Karpas-422 (cell line): ENCODE measurements around the gene SLC13A5. TPM values are rescaled to one million over a fixed set of nuclear protein-coding genes. Genes with fewer than 3 reads are reported as not detected.
"Not testable (repeated sequence)": the region's sequence is repeated elsewhere in the genome, so short reads cannot be mapped to it uniquely, and the experiment has no call there.

Experiments
- DNase-seq: peaks from one replicate; pipeline ENCODE4 v3.0.0-alpha.2; 2015
- H2AFZ ChIP-seq: fragments of 200-600 bp; sonication (generic); 2 replicates; pipeline ENCODE4 v1.6.1; 2014; ENCODE audit warnings: antibody characterized with exemption, low read length, mixed read lengths
- H3K27ac ChIP-seq: fragments of 200-600 bp; sonication (generic); 2 replicates; pipeline ENCODE4 v1.5.1; 2014; ENCODE audit warnings: mild to moderate bottlenecking, low read length, moderate library complexity
- H3K27me3 ChIP-seq: fragments of 200-600 bp; sonication (generic); 2 replicates; pipeline ENCODE4 v1.6.1; 2014; ENCODE audit warnings: low read length, mixed read lengths
- H3K36me3 ChIP-seq: fragments of 200-600 bp; sonication (generic); 2 replicates; pipeline ENCODE4 v1.6.1; 2014; ENCODE audit warnings: low read length, mixed read lengths; ENCODE audit not compliant: insufficient read depth
- H3K4me1 ChIP-seq: fragments of 200-600 bp; sonication (generic); 2 replicates; pipeline ENCODE4 v1.6.1; 2014; ENCODE audit warnings: mild to moderate bottlenecking, low read length, mixed read lengths
- H3K4me2 ChIP-seq: fragments of 200-600 bp; sonication (generic); 2 replicates; pipeline ENCODE4 v1.6.1; 2014; ENCODE audit warnings: low read length, low read depth, mild to moderate bottlenecking; ENCODE audit not compliant: poor library complexity, severe bottlenecking
- H3K4me3 ChIP-seq: fragments of 200-600 bp; sonication (generic); 2 replicates; pipeline ENCODE4 v1.5.1; 2014; ENCODE audit warnings: mild to moderate bottlenecking, antibody characterized with exemption, low read length, mixed read lengths
- H3K79me2 ChIP-seq: fragments of 200-600 bp; sonication (generic); 2 replicates; pipeline ENCODE4 v1.6.1; 2014; ENCODE audit warnings: mild to moderate bottlenecking, low read length, mixed read lengths
- H3K9ac ChIP-seq: fragments of 200-600 bp; sonication (generic); 2 replicates; pipeline ENCODE4 v1.6.0; 2014; ENCODE audit warnings: low read length
- H3K9me2 ChIP-seq: fragments of 200-600 bp; sonication (generic), shearing (Covaris generic); replicated peaks from 2 replicates; pipeline ENCODE4 v1.6.0; 2014; ENCODE audit warnings: mild to moderate bottlenecking, low read length, moderate library complexity; ENCODE audit not compliant: insufficient read depth
- H3K9me3 ChIP-seq: fragments of 300-700, 200-600 bp; sonication (generic); 2 replicates; pipeline ENCODE4 v1.6.1; 2014; ENCODE audit warnings: low read length, mixed read lengths
- H4K20me1 ChIP-seq: fragments of 200-600 bp; sonication (generic); 2 replicates; pipeline ENCODE4 v1.6.1; 2014; ENCODE audit warnings: mild to moderate bottlenecking, antibody characterized with exemption, low read length, low read depth; ENCODE audit not compliant: insufficient read depth
- total RNA-seq: library from RNA; depleted of rRNA; stranded (reverse); fragments of >200 nt; shearing (Covaris generic); gene quantifications from 2 replicates; pipeline ENCODE4 v1.2.3, GENCODE V29; 2014; ENCODE audit warnings: low replicate concordance

SLC13A5 gene
- total RNA-seq, 1 experiment from 2014 or later, result not detected

- H3K27ac ChIP-seq, result no peak overlapping the region
- no peaks in the 10 kb centered on the region for H3K79me2 ChIP-seq
- no peak for DNase-seq
- H3K9me2 ChIP-seq, result no peaks in the 10 kb centered on the region
- H3K36me3 ChIP-seq, result no peaks in the 10 kb centered on the region
- no peaks in the 10 kb centered on the region for H3K9me3 ChIP-seq
- no peak overlapping the region for H3K4me3 ChIP-seq
- no peak overlapping the region for H3K9ac ChIP-seq
- no peaks in the 10 kb centered on the region for H4K20me1 ChIP-seq
- H3K4me2 ChIP-seq, result no peak overlapping the region
- peaks cover 3% of the 10 kb centered on the region; the same call in 1 of the 2 replicates for H3K4me1 ChIP-seq
- no peaks in the 10 kb centered on the region for H3K27me3 ChIP-seq
- H2AFZ ChIP-seq, result no peak overlapping the region
Observed at GRCh38 chr17:6752068-6752909, 39.1 kb upstream of the SLC13A5 start.

DNA sequence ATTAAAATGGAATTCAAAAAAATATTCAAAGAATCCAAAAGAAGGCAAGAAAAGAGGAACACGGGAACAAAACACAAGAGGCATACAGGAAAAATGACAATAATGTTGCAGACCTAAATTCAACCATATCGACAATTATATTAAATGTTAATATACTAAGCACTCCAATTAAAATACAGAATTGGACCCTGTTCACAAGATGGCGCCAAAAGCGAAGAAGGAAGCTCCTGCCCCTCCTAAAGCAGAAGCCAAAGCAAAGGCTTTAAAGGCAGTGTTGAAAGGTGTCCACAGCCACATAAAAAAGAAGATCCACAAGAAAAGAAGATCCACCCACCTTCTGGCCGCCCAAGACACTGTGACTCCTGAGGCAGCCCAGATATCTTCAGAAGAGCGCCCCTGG is 36.4 kb upstream of the SLC13A5 start:
- H3K27me3 ChIP-seq, result no peaks in the 10 kb centered on the region
- DNase-seq, result peak; percentile 46
- H3K36me3 ChIP-seq, result no peaks in the 10 kb centered on the region
- H3K4me1 ChIP-seq, result no peaks in the 10 kb centered on the region
- no peak overlapping the region for H3K4me3 ChIP-seq
- H4K20me1 ChIP-seq, result no peaks in the 10 kb centered on the region
- H2AFZ ChIP-seq, result no peak overlapping the region
- H3K4me2 ChIP-seq, result no peak overlapping the region
- H3K79me2 ChIP-seq, result no peaks in the 10 kb centered on the region
- H3K9me3 ChIP-seq, result no peaks in the 10 kb centered on the region
- H3K9me2 ChIP-seq, result no peaks in the 10 kb centered on the region
- H3K27ac ChIP-seq, result no peak overlapping the region
- H3K9ac ChIP-seq, result no peak overlapping the region

DNA sequence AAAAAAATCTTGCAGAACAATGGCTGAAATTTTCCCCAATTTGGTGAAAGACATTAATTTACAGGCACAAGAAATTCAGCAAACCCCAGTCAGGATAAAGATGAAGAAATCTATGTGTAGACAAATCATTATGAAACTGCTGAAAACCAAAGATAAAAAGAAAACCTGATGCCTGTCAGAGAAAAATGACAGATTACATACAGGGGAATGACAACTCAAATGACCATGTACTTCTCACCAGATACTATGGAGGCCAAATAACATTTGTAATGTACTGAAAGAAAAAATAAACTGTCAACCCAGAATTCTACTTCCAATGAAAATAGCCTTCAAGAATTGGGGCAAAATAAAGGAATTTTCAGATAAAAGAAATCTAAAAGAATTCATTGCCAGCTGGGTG is 35.4 kb upstream of the SLC13A5 start:
- Histone ChIP-seq H3K4me1 (no peaks in the 10 kb centered on the region), H3K9ac (no peak overlapping the region), H3K9me3 (no peaks in the 10 kb centered on the region), H3K27ac (no peak overlapping the region), H4K20me1 (no peaks in the 10 kb centered on the region), H2AFZ (no peak overlapping the region), H3K9me2 (no peaks in the 10 kb centered on the region), H3K4me2 (no peak overlapping the region), H3K36me3 (no peaks in the 10 kb centered on the region), H3K4me3 (no peak overlapping the region), H3K27me3 (no peaks in the 10 kb centered on the region), H3K79me2 (no peaks in the 10 kb centered on the region)
- DNase-seq, result no peak

- not testable (repeated sequence) for H3K79me2 ChIP-seq, H3K9ac ChIP-seq, H3K9me2 ChIP-seq, H3K4me2 ChIP-seq, H4K20me1 ChIP-seq, H3K4me1 ChIP-seq, H3K27me3 ChIP-seq, H3K9me3 ChIP-seq, H2AFZ ChIP-seq, H3K4me3 ChIP-seq, H3K36me3 ChIP-seq, H3K27ac ChIP-seq, DNase-seq
Observed at GRCh38 chr17:6746665-6747064, 33.5 kb upstream of the SLC13A5 start.

DNA sequence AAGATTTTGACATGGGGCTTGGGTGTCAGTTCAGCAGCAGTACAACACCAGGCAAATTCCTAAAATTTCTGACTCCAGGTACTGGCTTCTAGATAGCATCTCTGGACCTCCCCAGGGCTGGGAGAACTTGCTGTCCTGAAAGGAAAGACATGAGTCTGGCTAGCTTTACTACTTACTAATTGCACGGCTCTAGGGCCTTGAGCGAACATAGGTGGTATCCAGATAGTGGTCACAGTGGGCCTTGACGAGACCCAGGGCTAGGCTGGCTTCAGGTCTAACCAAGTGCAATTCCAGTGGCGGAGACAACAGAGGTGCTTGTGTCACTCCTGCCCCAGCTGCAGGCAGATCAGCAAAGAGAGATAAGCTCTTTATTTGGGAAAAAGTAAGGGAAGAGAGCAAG is 16.4 kb upstream of the SLC13A5 start:
- H4K20me1 ChIP-seq, result no peaks in the 10 kb centered on the region
- DNase-seq, result no peak
- H3K4me1 ChIP-seq, result no peaks in the 10 kb centered on the region
- H2AFZ ChIP-seq, result no peak overlapping the region
- H3K36me3 ChIP-seq, result no peaks in the 10 kb centered on the region
- H3K9me3 ChIP-seq, result no peaks in the 10 kb centered on the region
- no peaks in the 10 kb centered on the region for H3K27me3 ChIP-seq
- no peaks in the 10 kb centered on the region for H3K9me2 ChIP-seq
- no peak overlapping the region for H3K27ac ChIP-seq
- no peak overlapping the region for H3K9ac ChIP-seq
- no peak overlapping the region for H3K4me3 ChIP-seq
- H3K4me2 ChIP-seq, result no peak overlapping the region
- no peaks in the 10 kb centered on the region for H3K79me2 ChIP-seq

DNA sequence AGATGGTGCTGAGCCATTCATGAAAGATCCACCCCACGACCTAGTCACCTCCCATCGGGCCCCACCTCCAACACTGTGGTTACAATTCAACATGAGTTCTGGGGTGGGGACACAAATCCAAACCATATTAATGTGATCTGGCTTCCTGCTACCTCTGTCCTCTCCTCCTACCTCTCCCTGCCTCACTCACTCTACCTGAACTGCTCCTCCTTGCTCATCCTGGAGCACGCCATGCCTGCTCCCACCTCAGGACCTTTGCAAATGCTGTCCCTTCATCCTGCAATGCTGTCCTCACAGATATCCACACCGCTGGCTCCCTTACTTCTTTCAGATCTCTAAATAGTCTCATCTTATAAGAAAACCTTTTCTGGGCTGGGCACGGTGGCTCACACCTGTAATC is 10.8 kb upstream of the SLC13A5 start:
- no peak overlapping the region for H2AFZ ChIP-seq
- H3K4me2 ChIP-seq, result no peak overlapping the region
- H3K79me2 ChIP-seq, result no peaks in the 10 kb centered on the region
- no peaks in the 10 kb centered on the region for H3K9me2 ChIP-seq
- H3K9ac ChIP-seq, result no peak overlapping the region
- no peak for DNase-seq
- H4K20me1 ChIP-seq, result no peaks in the 10 kb centered on the region
- H3K4me1 ChIP-seq, result peaks cover 3% of the 10 kb centered on the region; the same call in 1 of the 2 replicates
- H3K4me3 ChIP-seq, result no peak overlapping the region
- H3K36me3 ChIP-seq, result no peaks in the 10 kb centered on the region
- H3K27ac ChIP-seq, result no peak overlapping the region
- H3K9me3 ChIP-seq, result no peaks in the 10 kb centered on the region
- H3K27me3 ChIP-seq, result no peaks in the 10 kb centered on the region

DNA sequence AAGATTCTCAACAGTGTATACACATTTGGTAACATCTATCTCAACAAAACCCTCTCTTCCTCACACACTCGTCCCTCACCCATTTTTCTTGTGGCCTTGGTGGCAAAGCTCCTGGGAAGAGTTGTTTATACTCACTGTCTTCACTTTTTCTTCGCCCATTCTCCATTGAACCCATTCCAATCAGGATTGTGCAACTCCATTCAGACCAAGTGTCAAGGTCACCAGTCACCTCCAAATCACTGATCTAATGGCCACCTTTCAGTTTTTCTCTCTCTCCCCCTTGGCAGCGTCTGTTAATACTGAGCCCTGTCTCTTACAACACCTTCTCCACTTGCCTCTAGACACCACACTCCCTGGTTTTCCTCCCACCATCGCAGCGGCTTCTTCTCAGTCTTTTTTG is 8.6 kb upstream of the SLC13A5 start:
- H3K4me1 ChIP-seq, result peaks cover 3% of the 10 kb centered on the region; the same call in 1 of the 2 replicates
- no peak overlapping the region for H3K27ac ChIP-seq
- no peaks in the 10 kb centered on the region for H3K9me2 ChIP-seq
- no peaks in the 10 kb centered on the region for H4K20me1 ChIP-seq
- H3K4me2 ChIP-seq, result no peak overlapping the region
- no peak for DNase-seq
- H3K4me3 ChIP-seq, result no peak overlapping the region
- H3K9ac ChIP-seq, result no peak overlapping the region
- H2AFZ ChIP-seq, result no peak overlapping the region
- H3K9me3 ChIP-seq, result no peaks in the 10 kb centered on the region
- H3K36me3 ChIP-seq, result no peaks in the 10 kb centered on the region
- no peaks in the 10 kb centered on the region for H3K27me3 ChIP-seq
- no peaks in the 10 kb centered on the region for H3K79me2 ChIP-seq

DNA sequence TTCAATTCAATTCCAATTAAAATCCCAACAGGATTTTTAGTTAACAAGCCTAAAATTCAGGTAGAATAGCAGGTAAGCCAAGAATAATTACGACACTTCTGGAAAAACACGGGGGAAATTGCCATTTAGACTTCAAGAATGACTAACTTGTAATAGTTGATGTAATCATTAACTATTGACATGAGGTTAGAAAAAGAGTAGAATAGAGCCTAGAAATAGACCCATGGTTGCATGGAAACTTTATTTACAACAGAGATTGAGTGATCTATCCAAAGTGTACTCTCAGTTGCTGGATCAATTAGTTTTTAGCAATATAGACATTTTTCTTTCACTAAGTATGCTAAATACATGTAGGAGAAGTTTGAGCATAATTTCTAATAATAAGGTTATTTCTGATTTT is 3.6 kb upstream of the SLC13A5 start:
- no peak for DNase-seq
- Histone ChIP-seq H3K4me3 (no peak overlapping the region), H3K9me2 (no peaks in the 10 kb centered on the region), H4K20me1 (no peaks in the 10 kb centered on the region), H2AFZ (no peak overlapping the region), H3K9me3 (no peaks in the 10 kb centered on the region), H3K79me2 (no peaks in the 10 kb centered on the region), H3K27me3 (no peaks in the 10 kb centered on the region), H3K9ac (no peak overlapping the region), H3K27ac (no peak overlapping the region), H3K4me2 (no peak overlapping the region), H3K4me1 (peaks cover 3% of the 10 kb centered on the region; the same call in 1 of the 2 replicates), H3K36me3 (no peaks in the 10 kb centered on the region)
